Karpas-422 (cell line): ENCODE results near the gene OPA3. TPM values are rescaled to one million over a fixed set of nuclear protein-coding genes. Genes with fewer than 3 reads are reported as not detected.
A peak's percentile ranks its signal among the peaks of the same experiment; 100 is the strongest.

Experiments used
- DNase-seq: peaks from one replicate; pipeline ENCODE4 v3.0.0-alpha.2; 2015
- H2AFZ ChIP-seq: fragments of 200-600 bp; sonication (generic); 2 replicates; pipeline ENCODE4 v1.6.1; 2014; ENCODE audit warnings: antibody characterized with exemption, low read length, mixed read lengths
- H3K27ac ChIP-seq: fragments of 200-600 bp; sonication (generic); 2 replicates; pipeline ENCODE4 v1.5.1; 2014; ENCODE audit warnings: mild to moderate bottlenecking, low read length, moderate library complexity
- H3K27me3 ChIP-seq: fragments of 200-600 bp; sonication (generic); 2 replicates; pipeline ENCODE4 v1.6.1; 2014; ENCODE audit warnings: low read length, mixed read lengths
- H3K36me3 ChIP-seq: fragments of 200-600 bp; sonication (generic); 2 replicates; pipeline ENCODE4 v1.6.1; 2014; ENCODE audit warnings: low read length, mixed read lengths; ENCODE audit not compliant: insufficient read depth
- H3K4me1 ChIP-seq: fragments of 200-600 bp; sonication (generic); 2 replicates; pipeline ENCODE4 v1.6.1; 2014; ENCODE audit warnings: mild to moderate bottlenecking, low read length, mixed read lengths
- H3K4me2 ChIP-seq: fragments of 200-600 bp; sonication (generic); 2 replicates; pipeline ENCODE4 v1.6.1; 2014; ENCODE audit warnings: low read length, low read depth, mild to moderate bottlenecking; ENCODE audit not compliant: poor library complexity, severe bottlenecking
- H3K4me3 ChIP-seq: fragments of 200-600 bp; sonication (generic); 2 replicates; pipeline ENCODE4 v1.5.1; 2014; ENCODE audit warnings: mild to moderate bottlenecking, antibody characterized with exemption, low read length, mixed read lengths
- H3K79me2 ChIP-seq: fragments of 200-600 bp; sonication (generic); 2 replicates; pipeline ENCODE4 v1.6.1; 2014; ENCODE audit warnings: mild to moderate bottlenecking, low read length, mixed read lengths
- H3K9ac ChIP-seq: fragments of 200-600 bp; sonication (generic); 2 replicates; pipeline ENCODE4 v1.6.0; 2014; ENCODE audit warnings: low read length
- H3K9me2 ChIP-seq: fragments of 200-600 bp; sonication (generic), shearing (Covaris generic); replicated peaks from 2 replicates; pipeline ENCODE4 v1.6.0; 2014; ENCODE audit warnings: mild to moderate bottlenecking, low read length, moderate library complexity; ENCODE audit not compliant: insufficient read depth
- H3K9me3 ChIP-seq: fragments of 300-700, 200-600 bp; sonication (generic); 2 replicates; pipeline ENCODE4 v1.6.1; 2014; ENCODE audit warnings: low read length, mixed read lengths
- H4K20me1 ChIP-seq: fragments of 200-600 bp; sonication (generic); 2 replicates; pipeline ENCODE4 v1.6.1; 2014; ENCODE audit warnings: mild to moderate bottlenecking, antibody characterized with exemption, low read length, low read depth; ENCODE audit not compliant: insufficient read depth
- total RNA-seq: library from RNA; depleted of rRNA; stranded (reverse); fragments of >200 nt; shearing (Covaris generic); gene quantifications from 2 replicates; pipeline ENCODE4 v1.2.3, GENCODE V29; 2014; ENCODE audit warnings: low replicate concordance

Gene OPA3
- total RNA-seq, 1 experiment from 2014 or later = 4.7 TPM

- Histone ChIP-seq H3K27me3 (no peaks in the 10 kb centered on the region), H4K20me1 (peaks cover 8% of the 10 kb centered on the region; the same call in 1 of the 2 replicates), H3K79me2 (peaks cover 16% of the 10 kb centered on the region), H3K4me2 (no peak overlapping the region), H2AFZ (no peak overlapping the region), H3K27ac (no peak overlapping the region), H3K36me3 (0 out of 2 replicates have a peak, but pooled peaks cover 3% of the 10 kb centered on the region), H3K9me3 (no peaks in the 10 kb centered on the region), H3K4me1 (peaks cover 23% of the 10 kb centered on the region), H3K9ac (no peak overlapping the region), H3K9me2 (no peaks in the 10 kb centered on the region), H3K4me3 (no peak overlapping the region)
- no peak for DNase-seq
Measured at GRCh38 chr19:45503909-45504308, 80.7 kb downstream of the OPA3 start.

DNA sequence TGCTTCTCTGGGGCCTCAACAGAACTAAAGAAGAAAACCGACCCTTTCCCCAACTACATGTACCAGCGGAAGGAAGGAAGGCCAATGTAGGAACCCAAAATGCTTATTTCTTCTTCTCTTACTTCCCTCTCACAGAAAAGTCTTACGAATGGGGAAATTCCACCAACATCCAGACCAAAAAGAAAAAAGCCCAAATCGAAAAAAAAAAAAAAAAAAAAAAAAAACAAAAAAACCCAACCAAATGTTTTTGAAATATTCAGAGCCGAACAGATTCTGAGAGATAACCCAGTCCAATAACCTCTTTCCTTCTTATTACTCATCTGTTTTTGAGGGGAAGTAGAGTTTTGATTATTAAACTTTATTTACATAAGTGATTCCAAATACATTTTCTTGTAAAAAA lies 82.5 kb downstream of the OPA3 start:
- Histone ChIP-seq H3K9ac (no peak overlapping the region), H3K36me3 (0 out of 2 replicates have a peak, but pooled peaks cover 3% of the 10 kb centered on the region), H3K9me3 (no peaks in the 10 kb centered on the region), H3K27me3 (no peaks in the 10 kb centered on the region), H3K79me2 (no peaks in the 10 kb centered on the region; the same call in 1 of the 2 replicates), H3K4me3 (no peak overlapping the region), H3K4me2 (no peak overlapping the region), H2AFZ (no peak overlapping the region), H3K27ac (no peak overlapping the region), H4K20me1 (0 out of 2 replicates have a peak, but pooled peaks cover 4% of the 10 kb centered on the region), H3K9me2 (no peaks in the 10 kb centered on the region), H3K4me1 (peaks cover 35% of the 10 kb centered on the region)
- no peak for DNase-seq

DNA sequence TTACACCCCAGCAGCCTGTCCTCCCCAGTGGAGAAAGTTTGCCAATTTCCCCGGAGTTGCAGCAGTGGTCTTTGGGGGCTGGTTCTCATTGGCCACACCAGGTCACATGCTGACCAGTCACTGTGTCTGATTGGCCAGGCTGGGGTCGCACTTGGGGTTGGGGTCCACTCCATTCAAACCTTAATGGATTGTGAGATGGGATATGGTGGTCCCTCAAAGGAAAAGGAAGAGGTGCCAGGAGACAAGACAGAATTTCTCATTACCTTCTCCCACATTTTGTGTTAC lies 82.9 kb downstream of the OPA3 start:
- Histone ChIP-seq H3K4me2 (no peak overlapping the region), H3K79me2 (no peaks in the 10 kb centered on the region), H3K27me3 (no peaks in the 10 kb centered on the region), H4K20me1 (0 out of 2 replicates have a peak, but pooled peaks cover 4% of the 10 kb centered on the region), H3K4me3 (no peak overlapping the region), H3K27ac (no peak overlapping the region), H2AFZ (no peak overlapping the region), H3K9ac (no peak overlapping the region), H3K9me3 (no peaks in the 10 kb centered on the region), H3K4me1 (peaks cover 32% of the 10 kb centered on the region), H3K9me2 (no peaks in the 10 kb centered on the region), H3K36me3 (0 out of 2 replicates have a peak, but pooled peaks cover 3% of the 10 kb centered on the region)
- no peak for DNase-seq

- no peak overlapping the region for H3K9ac ChIP-seq
- H3K4me3 ChIP-seq = no peak overlapping the region
- H3K9me3 ChIP-seq = no peaks in the 10 kb centered on the region
- peaks cover 36% of the 10 kb centered on the region for H3K4me1 ChIP-seq
- no peaks in the 10 kb centered on the region for H3K27me3 ChIP-seq
- H3K79me2 ChIP-seq = no peaks in the 10 kb centered on the region
- H3K4me2 ChIP-seq = no peak overlapping the region
- 0 out of 2 replicates have a peak, but pooled peaks cover 4% of the 10 kb centered on the region for H4K20me1 ChIP-seq
- no peak overlapping the region for H2AFZ ChIP-seq
- no peak overlapping the region for H3K27ac ChIP-seq
- DNase-seq = no peak
- H3K9me2 ChIP-seq = no peaks in the 10 kb centered on the region
- H3K36me3 ChIP-seq = 0 out of 2 replicates have a peak, but pooled peaks cover 3% of the 10 kb centered on the region
Measured at GRCh38 chr19:45500918-45501729, 83.5 kb downstream of the OPA3 start.

- Histone ChIP-seq H3K36me3 (0 out of 2 replicates have a peak, but pooled peaks cover 3% of the 10 kb centered on the region), H3K79me2 (no peaks in the 10 kb centered on the region), H3K27ac (no peak overlapping the region), H3K9me2 (no peaks in the 10 kb centered on the region), H3K4me2 (no peak overlapping the region), H3K4me3 (peak overlapping the region; percentile 38; the same call in 1 of the 2 replicates), H4K20me1 (0 out of 2 replicates have a peak, but pooled peaks cover 4% of the 10 kb centered on the region), H2AFZ (no peak overlapping the region), H3K27me3 (no peaks in the 10 kb centered on the region), H3K9ac (no peak overlapping the region), H3K4me1 (peaks cover 32% of the 10 kb centered on the region), H3K9me3 (no peaks in the 10 kb centered on the region)
- DNase-seq = peak; percentile 91
Measured at GRCh38 chr19:45499196-45500180, 85.1 kb downstream of the OPA3 start.

DNA sequence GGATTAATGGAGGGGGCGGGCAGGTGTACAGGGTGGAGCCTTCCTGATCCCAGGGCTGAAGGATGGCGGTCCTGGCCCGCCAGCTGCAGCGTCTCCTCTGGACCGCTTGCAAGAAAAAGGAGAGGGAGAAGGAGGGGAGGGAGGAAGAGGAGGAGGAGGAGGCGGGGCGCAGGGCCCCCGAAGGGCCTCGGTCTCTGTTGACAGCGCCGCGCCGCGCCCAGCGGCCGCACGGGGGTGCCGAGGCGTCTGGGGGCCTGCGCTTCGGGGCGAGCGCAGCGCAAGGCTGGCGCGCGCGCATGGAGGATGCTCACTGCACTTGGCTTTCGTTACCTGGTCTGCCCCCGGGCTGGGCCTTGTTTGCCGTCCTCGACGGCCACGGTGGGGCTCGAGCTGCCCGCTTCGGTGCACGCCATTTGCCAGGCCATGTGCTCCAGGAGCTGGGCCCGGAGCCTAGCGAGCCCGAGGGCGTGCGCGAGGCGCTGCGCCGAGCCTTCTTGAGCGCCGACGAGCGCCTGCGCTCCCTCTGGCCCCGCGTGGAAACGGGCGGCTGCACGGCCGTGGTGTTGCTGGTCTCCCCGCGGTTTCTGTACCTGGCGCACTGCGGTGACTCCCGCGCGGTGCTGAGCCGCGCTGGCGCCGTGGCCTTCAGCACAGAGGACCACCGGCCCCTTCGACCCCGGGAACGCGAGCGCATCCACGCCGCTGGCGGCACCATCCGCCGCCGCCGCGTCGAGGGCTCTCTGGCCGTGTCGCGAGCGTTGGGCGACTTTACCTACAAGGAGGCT lies 86.0 kb downstream of the OPA3 start, which contains the start of gene PPM1N:
Gene PPM1N, plus strand, starts transcription at position 33 of the 785 bp plus-strand sequence. Its CDS starts 30 bp downstream, at position 63.
- H3K9me3 ChIP-seq = no peaks in the 10 kb centered on the region
- DNase-seq = peak; percentile 91
- H3K79me2 ChIP-seq = no peaks in the 10 kb centered on the region
- H3K36me3 ChIP-seq = 0 out of 2 replicates have a peak, but pooled peaks cover 3% of the 10 kb centered on the region
- H4K20me1 ChIP-seq = 0 out of 2 replicates have a peak, but pooled peaks cover 4% of the 10 kb centered on the region
- peak within 1 kb of the TSS; percentile 71; the same call in 1 of the 2 replicates for H2AFZ ChIP-seq
- peak within 1 kb of the TSS; percentile 67 for H3K4me3 ChIP-seq
- H3K27me3 ChIP-seq = no peaks in the 10 kb centered on the region
- H3K27ac ChIP-seq = no peak within 1 kb of the TSS
- H3K9me2 ChIP-seq = no peaks in the 10 kb centered on the region
- peaks cover 32% of the 10 kb centered on the region for H3K4me1 ChIP-seq
- peak within 1 kb of the TSS; percentile 77 for H3K4me2 ChIP-seq
- peak within 1 kb of the TSS; percentile 67 for H3K9ac ChIP-seq

DNA sequence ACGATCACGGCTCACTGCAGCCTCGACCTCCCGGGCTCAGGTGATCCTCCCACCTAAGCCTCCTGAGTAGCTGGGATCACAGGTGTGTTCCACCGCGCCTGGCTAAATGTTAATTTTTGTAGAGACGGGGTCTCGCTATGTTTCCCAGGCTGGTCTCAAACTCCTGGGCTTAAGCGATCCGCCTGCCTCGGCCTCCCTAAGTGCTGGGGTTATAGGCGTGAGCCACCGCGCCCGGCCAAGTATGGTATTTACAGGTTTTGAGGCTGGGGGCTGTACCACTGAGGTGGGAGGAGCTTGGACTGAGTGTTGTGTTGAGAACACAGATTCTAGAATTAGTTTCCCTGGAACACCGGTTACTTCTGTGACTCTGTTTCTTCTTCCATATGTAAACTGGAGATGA lies 86.8 kb downstream of the OPA3 start:
- no peaks in the 10 kb centered on the region for H3K79me2 ChIP-seq
- H3K4me2 ChIP-seq = peak overlapping the region; percentile 65
- H3K4me3 ChIP-seq = peak overlapping the region; percentile 38; the same call in 1 of the 2 replicates
- no peaks in the 10 kb centered on the region for H3K9me2 ChIP-seq
- 0 out of 2 replicates have a peak, but pooled peaks cover 8% of the 10 kb centered on the region for H4K20me1 ChIP-seq
- H3K4me1 ChIP-seq = peaks cover 35% of the 10 kb centered on the region
- H3K27ac ChIP-seq = no peak overlapping the region
- no peaks in the 10 kb centered on the region for H3K27me3 ChIP-seq
- H3K9me3 ChIP-seq = no peaks in the 10 kb centered on the region
- 0 out of 2 replicates have a peak, but pooled peaks cover 3% of the 10 kb centered on the region for H3K36me3 ChIP-seq
- H2AFZ ChIP-seq = no peak overlapping the region
- H3K9ac ChIP-seq = peak overlapping the region; percentile 50
- no peak for DNase-seq
